Activated effector memory CD4-positive, alpha-beta T cell treated with Interleukin-2 at 50 U/mL for 16 hours (primary cell): ENCODE measurements around the gene NRTN.
"Not testable (repeated sequence)": the region's sequence is repeated elsewhere in the genome, so short reads cannot be mapped to it uniquely, and the experiment has no call there.

Experiments
- DNase-seq: peaks from one replicate; pipeline ENCODE4 v3.0.0-alpha.2; 2020

NRTN gene

GRCh38 chr19:5839065-5840017, 34.5 kb downstream of the NRTN start, which contains the start of gene FUT6:
Gene FUT6 (minus strand): TSS chr19:5839702. CDS start chr19:5832567, 7,135 bp downstream.
- no peak for DNase-seq

GRCh38 chr19:5841735-5842111, 36.9 kb downstream of the NRTN start:
- DNase-seq = not testable (repeated sequence)

- DNase-seq = no peak
Measured at GRCh38 chr19:5843295-5843927, 38.5 kb downstream of the NRTN start.

GRCh38 chr19:5844456-5845433, 39.9 kb downstream of the NRTN start:
- DNase-seq = no peak

GRCh38 chr19:5847846-5848245, 43.0 kb downstream of the NRTN start:
- DNase-seq = not testable (repeated sequence)

- DNase-seq = not testable (repeated sequence)
Measured at GRCh38 chr19:5848621-5849020, 43.8 kb downstream of the NRTN start.

GRCh38 chr19:5850189-5850588, 45.3 kb downstream of the NRTN start:
- DNase-seq = no peak

GRCh38 chr19:5850743-5851293, 46.0 kb downstream of the NRTN start:
- DNase-seq = no peak

- DNase-seq = no peak
Measured at GRCh38 chr19:5851302-5851701, 46.4 kb downstream of the NRTN start, which contains the start of gene FUT3. Gene FUT3 (minus strand): TSS chr19:5851449.

GRCh38 chr19:5854121-5854520, 49.3 kb downstream of the NRTN start:
- DNase-seq = not testable (repeated sequence)

- not testable (repeated sequence) for DNase-seq
Measured at GRCh38 chr19:5855151-5855550, 50.3 kb downstream of the NRTN start.

- DNase-seq = no peak
Measured at GRCh38 chr19:5857203-5858081, 52.6 kb downstream of the NRTN start.

- no peak for DNase-seq
Measured at GRCh38 chr19:5863030-5863665, 58.3 kb downstream of the NRTN start.

GRCh38 chr19:5864013-5864720, 59.3 kb downstream of the NRTN start:
- DNase-seq = no peak

- DNase-seq = no peak
Measured at GRCh38 chr19:5864725-5865486, 60.0 kb downstream of the NRTN start.

- DNase-seq = no peak
Measured at GRCh38 chr19:5865772-5866171, 60.9 kb downstream of the NRTN start.

GRCh38 chr19:5867201-5868136, 62.6 kb downstream of the NRTN start:
- DNase-seq = no peak

GRCh38 chr19:5870986-5871394, 66.1 kb downstream of the NRTN start:
- DNase-seq = no peak
